ENCODE data around the gene ZNRF2. TPM values are rescaled to one million over a fixed set of nuclear protein-coding genes. Genes with fewer than 3 reads are reported as not detected.

ZNRF2 gene
- total and polyA plus RNA-seq, 2 of the 4 experiments (the other 2 are of a cell fraction), result 0.31 to 0.54 TPM

- Histone ChIP-seq H4K20me1 (ENCODE audit: insufficient read depth, low read length) (no peaks in the 10 kb centered on the region), H3K4me2 (ENCODE audit: low read depth, low read length) (no peak overlapping the region), H2BK5ac (ENCODE audit: low read depth, low read length, poor library complexity, severe bottlenecking) (no peak overlapping the region), H3K9ac (ENCODE audit: low read depth, low read length) (no peak overlapping the region), H4K8ac (ENCODE audit: low read depth in 2 of 2, low read length in 2 of 2) (no peak overlapping the region), H3K79me1 (ENCODE audit: low read depth in 1 of 2, low read length in 2 of 2) (no peaks in the 10 kb centered on the region), H2AFZ (replicated peaks; ENCODE audit: low read length, poor library complexity) (no peak overlapping the region), H3K4me1 (ENCODE audit: control insufficient read depth, insufficient read depth, low read length) (no peaks in the 10 kb centered on the region), H3K23ac (ENCODE audit: low read depth, low read length) (no peak overlapping the region), H3K9me3 (ENCODE audit: control insufficient read depth, insufficient read depth, low read length) (no peaks in the 10 kb centered on the region), H2BK120ac (ENCODE audit: low read depth, low read length) (no peak overlapping the region), H3K14ac (replicated peaks; ENCODE audit: low read depth, low read length) (no peak overlapping the region), H4K91ac (ENCODE audit: insufficient read depth, low read depth, low read length) (no peak overlapping the region), H3K4ac (ENCODE audit: low read depth, low read length) (no peak overlapping the region), H3K4me3 (ENCODE audit: insufficient read depth, low read depth, low read length) (no peak overlapping the region), H3K9me1 (ENCODE audit: insufficient read depth, low read length) (no peaks in the 10 kb centered on the region), H3K18ac (ENCODE audit: low read depth, low read length) (no peak overlapping the region), H2BK15ac (ENCODE audit: low read depth, low read length) (no peak overlapping the region), H3K27me3 (ENCODE audit: control insufficient read depth, insufficient read depth, low read length) (peaks cover 12% of the 10 kb centered on the region), H3K56ac (ENCODE audit: extremely low read depth, insufficient read depth, low read length) (no peak overlapping the region), H2AK9ac (replicated peaks; ENCODE audit: low read depth, low read length, poor library complexity) (no peak overlapping the region), H2AK5ac (ENCODE audit: low read depth, low read length) (no peak overlapping the region), H3K27ac (ENCODE audit: insufficient read depth, low read length) (no peak overlapping the region), H4K5ac (ENCODE audit: low read depth, low read length) (no peak overlapping the region), H3K36me3 (ENCODE audit: control insufficient read depth, insufficient read depth, low read length) (no peaks in the 10 kb centered on the region), H2BK20ac (ENCODE audit: low read depth, low read length) (no peak overlapping the region)
- ATAC-seq (ENCODE audit: low read depth) (no peak), DNase-seq (no peak)
- no TSS peak for BruUV-seq (replicated peaks)
- WGBS, 2 experiments (ENCODE audit: extremely low coverage in 2 of 2, insufficient read length in 1 of 2), result no CpG with 5 or more reads among the region's 1 CpG
- CTCF ChIA-PET, result no interaction called here
- POLR2A ChIA-PET (ENCODE audit: unreplicated experiment), result no interaction called here
- intact Hi-C loops (cut with micrococcal nuclease), result no loop called here
- no peak for TF ChIP-seq BHLHE40 (IDR thresholded peaks at IDR 0.05; ENCODE audit: low read depth, low read length)
- no peak for TF ChIP-seq RAD21 (IDR thresholded peaks at IDR 0.05; ENCODE audit: low read length)
- TF ChIP-seq MAZ (IDR thresholded peaks at IDR 0.05; ENCODE audit: borderline replicate concordance, low read depth, low read length), result no peak
- no peak for TF ChIP-seq RCOR1 (IDR thresholded peaks at IDR 0.05; ENCODE audit: insufficient replicate concordance, low read length)
- no peak for TF ChIP-seq POLR2A (IDR thresholded peaks at IDR 0.05; ENCODE audit: low read depth, low read length)
- no peak for TF ChIP-seq FOS (IDR thresholded peaks at IDR 0.05; ENCODE audit: low read depth, low read length)
- TF ChIP-seq MXI1 (IDR thresholded peaks at IDR 0.05; ENCODE audit: borderline replicate concordance, low read depth, low read length), result no peak
- no peak for TF ChIP-seq CEBPB (IDR thresholded peaks at IDR 0.05; ENCODE audit: low read depth, low read length)
- no peak for TF ChIP-seq NFE2L2 (IDR thresholded peaks at IDR 0.05; ENCODE audit: low read depth, low read length)
- TF ChIP-seq CHD1 (IDR thresholded peaks at IDR 0.05; ENCODE audit: low read depth, low read length), result no peak
- TF ChIP-seq USF2 (IDR thresholded peaks at IDR 0.05; ENCODE audit: low read depth, low read length), result no peak
- no peak for TF ChIP-seq CTCF (conservative IDR thresholded peaks at IDR 0.05; ENCODE audit: low read depth, low read length)
- no peak for TF ChIP-seq MAFK (IDR thresholded peaks at IDR 0.05; ENCODE audit: low read depth, low read length)
- no peak for TF ChIP-seq RFX5 (IDR thresholded peaks at IDR 0.05; ENCODE audit: low read depth, low read length)
- TF ChIP-seq ELK1 (IDR thresholded peaks at IDR 0.05; ENCODE audit: borderline replicate concordance, low read depth, low read length), result no peak
- in situ Hi-C loops (cut with MboI; ENCODE audit: low sequenced_read_pairs), result no loop called here
- dilution Hi-C loops (cut with HindIII; ENCODE audit: low sequenced_read_pairs, unreplicated experiment), result no loop called here
Observed at GRCh38 chr7:30281263-30281662, 3.1 kb upstream of the ZNRF2 start.

All from IMR-90 (cell line).